GM12872 (cell line): ENCODE results near the gene CTRB2.
A peak's percentile ranks its signal among the peaks of the same experiment; 100 is the strongest.

Experiments
- TF ChIP-seq, protein P1 (sequence below): IDR thresholded peaks from 3 replicates; pipeline ENCODE4 v1.5.1; 2011; ENCODE audit warnings: low read depth, mild to moderate bottlenecking, low read length, moderate library complexity; ENCODE audit not compliant: insufficient read depth

Gene CTRB2

GRCh38 chr16:75206749-75207451 is at the start of gene CTRB2:
Gene CTRB2, minus strand, starts transcription at chr16:75207161. Its CDS starts 20 bp downstream, at chr16:75207141.
- TF ChIP-seq, protein P1, sequence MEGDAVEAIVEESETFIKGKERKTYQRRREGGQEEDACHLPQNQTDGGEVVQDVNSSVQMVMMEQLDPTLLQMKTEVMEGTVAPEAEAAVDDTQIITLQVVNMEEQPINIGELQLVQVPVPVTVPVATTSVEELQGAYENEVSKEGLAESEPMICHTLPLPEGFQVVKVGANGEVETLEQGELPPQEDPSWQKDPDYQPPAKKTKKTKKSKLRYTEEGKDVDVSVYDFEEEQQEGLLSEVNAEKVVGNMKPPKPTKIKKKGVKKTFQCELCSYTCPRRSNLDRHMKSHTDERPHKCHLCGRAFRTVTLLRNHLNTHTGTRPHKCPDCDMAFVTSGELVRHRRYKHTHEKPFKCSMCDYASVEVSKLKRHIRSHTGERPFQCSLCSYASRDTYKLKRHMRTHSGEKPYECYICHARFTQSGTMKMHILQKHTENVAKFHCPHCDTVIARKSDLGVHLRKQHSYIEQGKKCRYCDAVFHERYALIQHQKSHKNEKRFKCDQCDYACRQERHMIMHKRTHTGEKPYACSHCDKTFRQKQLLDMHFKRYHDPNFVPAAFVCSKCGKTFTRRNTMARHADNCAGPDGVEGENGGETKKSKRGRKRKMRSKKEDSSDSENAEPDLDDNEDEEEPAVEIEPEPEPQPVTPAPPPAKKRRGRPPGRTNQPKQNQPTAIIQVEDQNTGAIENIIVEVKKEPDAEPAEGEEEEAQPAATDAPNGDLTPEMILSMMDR, result no peak

- TF ChIP-seq, protein P1, result no peak
Observed at GRCh38 chr16:75256059-75256571, 49.2 kb upstream of the CTRB2 start.

- TF ChIP-seq, protein P1, result no peak
Observed at GRCh38 chr16:75254359-75254837, 47.4 kb upstream of the CTRB2 start.

- TF ChIP-seq, protein P1, result no peak
Observed at GRCh38 chr16:75252946-75253911, 46.3 kb upstream of the CTRB2 start.

DNA sequence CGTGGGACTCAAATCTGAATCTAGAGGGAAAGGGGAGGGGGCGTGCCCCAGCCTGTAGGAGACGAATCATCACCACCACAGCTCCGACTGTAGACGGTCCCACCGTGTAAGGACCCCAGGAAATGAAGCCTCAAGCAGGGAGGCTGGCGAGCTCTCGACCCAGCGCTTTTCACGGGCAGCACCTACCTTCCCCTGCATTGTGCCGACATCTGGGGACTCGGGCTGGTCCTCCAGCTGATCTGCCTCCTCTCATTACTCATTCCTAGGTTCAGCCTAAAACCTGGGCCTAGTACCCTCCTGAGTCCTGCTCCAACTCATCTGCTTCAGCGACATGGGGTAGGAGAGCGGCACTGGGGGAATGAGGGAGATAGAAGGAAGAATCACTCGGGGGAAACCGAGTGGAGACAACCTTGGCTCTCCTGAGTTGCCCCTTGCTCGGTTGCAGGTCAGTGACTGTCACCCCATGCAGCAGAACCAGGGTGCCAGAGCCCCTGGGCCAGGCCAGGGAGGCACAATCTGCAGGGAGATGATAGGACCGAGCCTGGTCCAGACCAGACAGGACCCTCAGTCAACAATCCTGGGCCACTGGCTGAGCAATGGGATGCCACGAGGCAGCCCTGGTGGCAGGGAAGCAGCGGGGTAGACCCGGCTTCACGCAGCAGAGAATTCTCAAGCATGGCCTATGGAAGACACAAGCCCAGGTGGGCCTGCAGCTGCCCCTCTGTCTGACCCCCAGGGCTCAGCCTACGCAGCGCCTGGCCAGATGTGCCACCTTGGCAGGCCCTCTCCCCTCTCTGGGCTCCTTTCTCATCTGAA is 45.3 kb upstream of the CTRB2 start:
- TF ChIP-seq, protein P1, result no peak

DNA sequence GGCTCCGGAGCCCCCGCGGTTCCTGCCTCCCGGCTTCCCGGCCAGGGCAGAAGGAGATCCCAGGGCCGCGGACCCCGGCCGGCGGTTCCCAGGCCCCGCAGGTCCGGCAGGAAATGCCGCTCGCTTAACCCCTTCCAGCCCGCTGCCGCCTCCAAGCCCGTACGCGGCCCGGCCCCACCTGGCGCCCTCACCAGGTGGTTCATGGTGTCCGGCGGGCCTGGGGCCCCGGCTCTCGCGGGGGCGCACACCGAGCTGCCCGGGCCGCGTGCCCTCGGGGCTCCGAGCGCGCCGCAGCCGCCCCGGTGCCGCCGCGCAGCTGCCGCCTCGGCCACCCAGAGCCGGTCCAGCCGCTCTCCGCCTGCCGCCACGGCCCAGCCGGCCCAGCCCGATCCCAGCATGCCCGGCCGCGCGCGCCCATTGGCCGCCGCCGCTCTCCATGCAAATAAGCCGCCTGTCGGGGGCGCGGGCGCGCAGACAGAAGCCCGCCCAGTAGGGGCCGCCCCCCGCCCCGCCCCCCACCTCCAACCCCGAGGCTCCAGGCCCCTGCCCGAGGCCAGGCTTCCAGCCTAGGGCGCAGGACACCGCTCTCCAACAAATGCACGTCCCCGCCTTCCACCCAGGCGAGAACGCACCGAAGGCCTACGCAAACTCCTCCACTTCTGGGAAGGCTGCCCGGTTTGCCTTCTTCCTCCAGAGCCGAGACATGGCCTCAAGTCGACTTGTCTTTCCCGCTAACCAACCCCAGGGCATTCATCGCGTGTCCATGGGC is 44.5 kb upstream of the CTRB2 start, which contains the start of gene BCAR1:
BCAR1 (minus strand) TSS at position 345 of the 769 bp plus-strand sequence; CDS start at position 203, 142 bp downstream.
- TF ChIP-seq, protein P1, result 0 out of 3 replicates have a peak, but pooled peaks have one; percentile 12
